ENCODE measurements around the gene ZNF182. TPM values are rescaled to one million over a fixed set of nuclear protein-coding genes. Genes with fewer than 3 reads are reported as not detected.

The ZNF182 gene
- total and polyA plus RNA-seq, 9 of the 15 experiments (the other 6 are each of a cell fraction or from before 2014, with no cell fraction given), result 0.59 to 5.0 (median 3.9) TPM

- TF ChIP-seq SAP30 (IDR thresholded peaks at IDR 0.05; ENCODE audit: borderline replicate concordance, insufficient read depth, low read depth, low read length, poor library complexity, severe bottlenecking) (no peak), ZNF146 (CRISPR knock-in tag; IDR thresholded peaks at IDR 0.05; ENCODE audit: unreplicated experiment) (no peak), ZNF121 (CRISPR knock-in tag; conservative IDR thresholded peaks at IDR 0.05) (no peak), COPS2 (conservative IDR thresholded peaks at IDR 0.05) (no peak), TBL1XR1 (IDR thresholded peaks at IDR 0.05; ENCODE audit: low read length in 2 of 2) (peak; percentile 28 to 73; a peak in 2 of 4 replicates), ZBTB2 (IDR thresholded peaks at IDR 0.05) (no peak), ZNF584 (CRISPR knock-in tag; IDR thresholded peaks at IDR 0.05; ENCODE audit: low read depth) (no peak), HDAC2 (IDR thresholded peaks at IDR 0.05) (peak; percentile 68), FOXK1 (CRISPR knock-in tag; IDR thresholded peaks at IDR 0.05; ENCODE audit: borderline replicate concordance) (no peak), THAP12 (CRISPR knock-in tag; IDR thresholded peaks at IDR 0.05) (no peak), HSF4 (CRISPR knock-in tag; IDR thresholded peaks at IDR 0.05; ENCODE audit: borderline replicate concordance) (no peak), CREM (IDR thresholded peaks at IDR 0.05; ENCODE audit: low read depth) (peak; percentile 67; the same call in 1 of the 2 replicates), CLOCK (CRISPR knock-in tag; IDR thresholded peaks at IDR 0.05; ENCODE audit: borderline replicate concordance) (no peak), JUN (IDR thresholded peaks at IDR 0.05; ENCODE audit: borderline replicate concordance, low read depth, low read length) (no peak), JUN (CRISPR knock-in tag; IDR thresholded peaks at IDR 0.05; ENCODE audit: borderline replicate concordance) (no peak), ZNF699 (CRISPR knock-in tag; IDR thresholded peaks at IDR 0.05; ENCODE audit: insufficient replicate concordance) (no peak), TFAP4 (CRISPR knock-in tag; IDR thresholded peaks at IDR 0.05; ENCODE audit: borderline replicate concordance) (peak; percentile 53; the same call in 1 of the 2 replicates), BHLHE40 (IDR thresholded peaks at IDR 0.05; ENCODE audit: low read length) (peak; percentile 23; the same call in 1 of the 2 replicates)
Measured at GRCh38 chrX:47936224-47936939, 67.4 kb downstream of the ZNF182 start (continued).

Data from K562 (cell line).